ENCODE data around the gene FBXO31.

FBXO31 gene

DNA sequence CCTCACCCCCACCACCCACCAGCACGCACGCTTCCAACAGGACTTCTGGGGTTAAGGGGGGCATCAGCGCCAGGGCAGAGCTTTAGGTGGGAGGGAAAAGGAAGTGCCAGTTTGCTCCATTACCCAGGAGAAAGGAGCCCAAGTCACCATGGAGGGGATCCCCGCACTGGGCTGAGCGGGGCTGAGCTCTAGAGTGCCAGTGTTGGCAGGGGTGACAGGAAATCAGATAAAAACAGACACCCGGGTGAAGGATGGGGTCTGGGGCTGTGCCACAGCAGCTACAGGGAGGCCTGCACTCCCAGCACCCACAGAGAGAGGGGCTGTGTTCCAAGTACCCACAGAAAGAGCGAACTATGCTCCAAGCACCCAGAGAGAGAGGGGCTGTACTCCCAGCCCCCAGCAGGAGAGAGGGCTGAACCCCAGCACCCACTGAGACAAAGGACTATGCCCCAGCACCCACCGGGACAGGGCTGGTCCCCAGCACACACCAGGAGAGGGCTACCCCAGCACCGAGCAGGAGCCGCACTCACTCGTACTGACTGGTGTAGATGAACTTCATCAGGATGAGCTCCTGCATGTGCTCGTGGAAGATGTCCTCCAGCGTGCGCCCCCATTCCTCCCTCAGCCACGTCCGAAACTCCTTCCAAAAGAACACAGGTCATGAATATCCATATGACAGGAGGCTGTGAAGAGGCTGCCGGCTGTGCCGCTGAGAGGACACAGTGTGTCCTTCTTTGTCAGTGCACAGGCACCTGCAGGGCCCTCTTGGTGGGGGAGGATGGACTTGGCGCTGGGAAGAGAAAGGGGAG, 47.7 kb downstream of the FBXO31 start:
- H4K20me1 ChIP-seq (ENCODE audit: insufficient read depth, low read length), result no peaks in the 10 kb centered on the region
- H3K4me2 ChIP-seq (ENCODE audit: low read length), result no peak overlapping the region
- no peak overlapping the region for H2AFZ ChIP-seq (ENCODE audit: low read depth, low read length)
- no peak overlapping the region for H3K27ac ChIP-seq (ENCODE audit: low read length)
- H3K9me3 ChIP-seq (ENCODE audit: insufficient read depth, low read length), result no peaks in the 10 kb centered on the region
- H3K27me3 ChIP-seq (ENCODE audit: low read depth, low read length), result no peaks in the 10 kb centered on the region
- no peak for TF ChIP-seq EZH2phosphoT487 (IDR thresholded peaks at IDR 0.05; ENCODE audit: low read depth)
- TF ChIP-seq, protein P1, sequence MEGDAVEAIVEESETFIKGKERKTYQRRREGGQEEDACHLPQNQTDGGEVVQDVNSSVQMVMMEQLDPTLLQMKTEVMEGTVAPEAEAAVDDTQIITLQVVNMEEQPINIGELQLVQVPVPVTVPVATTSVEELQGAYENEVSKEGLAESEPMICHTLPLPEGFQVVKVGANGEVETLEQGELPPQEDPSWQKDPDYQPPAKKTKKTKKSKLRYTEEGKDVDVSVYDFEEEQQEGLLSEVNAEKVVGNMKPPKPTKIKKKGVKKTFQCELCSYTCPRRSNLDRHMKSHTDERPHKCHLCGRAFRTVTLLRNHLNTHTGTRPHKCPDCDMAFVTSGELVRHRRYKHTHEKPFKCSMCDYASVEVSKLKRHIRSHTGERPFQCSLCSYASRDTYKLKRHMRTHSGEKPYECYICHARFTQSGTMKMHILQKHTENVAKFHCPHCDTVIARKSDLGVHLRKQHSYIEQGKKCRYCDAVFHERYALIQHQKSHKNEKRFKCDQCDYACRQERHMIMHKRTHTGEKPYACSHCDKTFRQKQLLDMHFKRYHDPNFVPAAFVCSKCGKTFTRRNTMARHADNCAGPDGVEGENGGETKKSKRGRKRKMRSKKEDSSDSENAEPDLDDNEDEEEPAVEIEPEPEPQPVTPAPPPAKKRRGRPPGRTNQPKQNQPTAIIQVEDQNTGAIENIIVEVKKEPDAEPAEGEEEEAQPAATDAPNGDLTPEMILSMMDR (IDR thresholded peaks at IDR 0.05; ENCODE audit: low read depth, low read length), result no peak
- no peaks in the 10 kb centered on the region for H3K4me1 ChIP-seq (ENCODE audit: low read length)
- no peaks in the 10 kb centered on the region for H3K36me3 ChIP-seq (replicated peaks; ENCODE audit: low read depth, low read length)
- no peak overlapping the region for H3K9ac ChIP-seq (ENCODE audit: low read length)
- H3K79me2 ChIP-seq (ENCODE audit: low read length), result no peaks in the 10 kb centered on the region
- H3K4me3 ChIP-seq (ENCODE audit: low read length), result no peak overlapping the region

DNA sequence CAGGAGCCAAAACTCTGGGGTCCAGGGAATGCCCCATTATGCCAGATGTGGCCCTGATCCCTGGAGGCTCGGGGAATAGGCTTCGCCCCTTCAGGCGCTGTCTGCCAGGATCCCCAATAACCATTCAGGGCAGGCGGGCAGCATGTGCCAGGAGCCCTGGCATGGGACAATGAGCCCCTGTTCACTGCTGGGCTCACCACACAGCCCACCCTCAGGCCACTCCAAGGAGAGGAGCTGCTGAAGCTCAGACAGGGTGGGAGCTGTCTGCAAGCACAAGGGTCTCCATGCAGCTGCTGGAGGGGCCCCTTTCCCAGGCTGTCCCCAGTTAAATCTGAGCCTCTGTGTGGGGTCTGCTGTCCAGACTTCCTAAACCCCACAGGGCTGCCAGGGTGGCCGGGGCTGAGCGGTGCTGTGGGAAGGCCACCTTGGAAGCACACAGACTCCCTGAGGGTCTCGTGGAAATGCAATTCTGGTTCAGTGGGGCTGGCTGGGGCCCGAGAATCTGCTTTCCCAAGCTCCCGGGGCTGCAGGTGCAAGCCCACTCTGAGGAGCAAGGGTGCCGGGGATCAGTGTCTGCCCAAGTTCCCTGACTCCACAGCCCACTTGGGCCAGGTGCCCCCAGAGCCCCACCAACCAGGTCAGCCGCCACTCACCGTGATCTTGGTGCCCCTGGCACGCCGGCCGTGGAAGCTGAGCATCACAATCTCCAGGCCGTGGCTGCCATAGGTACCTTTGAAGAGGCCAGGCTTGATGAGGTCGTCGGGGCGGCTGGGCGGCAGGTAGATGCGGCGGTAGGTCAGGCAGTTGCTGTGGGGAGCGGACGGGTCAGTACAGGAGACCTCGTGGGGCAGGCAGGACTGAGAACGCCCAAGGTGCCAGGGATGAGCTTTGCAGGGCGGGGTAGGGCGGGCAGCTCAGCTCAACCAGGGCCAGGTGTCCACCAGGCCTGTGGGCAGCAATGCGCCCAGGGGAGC, 48.6 kb downstream of the FBXO31 start:
- no peak overlapping the region for H2AFZ ChIP-seq (ENCODE audit: low read depth, low read length)
- H3K9ac ChIP-seq (ENCODE audit: low read length), result no peak overlapping the region
- no peak overlapping the region for H3K4me3 ChIP-seq (ENCODE audit: low read length)
- H3K79me2 ChIP-seq (ENCODE audit: low read length), result no peaks in the 10 kb centered on the region
- no peaks in the 10 kb centered on the region for H3K4me1 ChIP-seq (ENCODE audit: low read length)
- no peak overlapping the region for H3K27ac ChIP-seq (ENCODE audit: low read length)
- no peak for TF ChIP-seq EZH2phosphoT487 (IDR thresholded peaks at IDR 0.05; ENCODE audit: low read depth)
- TF ChIP-seq, protein P1 (IDR thresholded peaks at IDR 0.05; ENCODE audit: low read depth, low read length), result no peak
- H4K20me1 ChIP-seq (ENCODE audit: insufficient read depth, low read length), result no peaks in the 10 kb centered on the region
- H3K4me2 ChIP-seq (ENCODE audit: low read length), result no peak overlapping the region
- no peaks in the 10 kb centered on the region for H3K36me3 ChIP-seq (replicated peaks; ENCODE audit: low read depth, low read length)
- no peaks in the 10 kb centered on the region for H3K9me3 ChIP-seq (ENCODE audit: insufficient read depth, low read length)
- H3K27me3 ChIP-seq (ENCODE audit: low read depth, low read length), result no peaks in the 10 kb centered on the region

DNA sequence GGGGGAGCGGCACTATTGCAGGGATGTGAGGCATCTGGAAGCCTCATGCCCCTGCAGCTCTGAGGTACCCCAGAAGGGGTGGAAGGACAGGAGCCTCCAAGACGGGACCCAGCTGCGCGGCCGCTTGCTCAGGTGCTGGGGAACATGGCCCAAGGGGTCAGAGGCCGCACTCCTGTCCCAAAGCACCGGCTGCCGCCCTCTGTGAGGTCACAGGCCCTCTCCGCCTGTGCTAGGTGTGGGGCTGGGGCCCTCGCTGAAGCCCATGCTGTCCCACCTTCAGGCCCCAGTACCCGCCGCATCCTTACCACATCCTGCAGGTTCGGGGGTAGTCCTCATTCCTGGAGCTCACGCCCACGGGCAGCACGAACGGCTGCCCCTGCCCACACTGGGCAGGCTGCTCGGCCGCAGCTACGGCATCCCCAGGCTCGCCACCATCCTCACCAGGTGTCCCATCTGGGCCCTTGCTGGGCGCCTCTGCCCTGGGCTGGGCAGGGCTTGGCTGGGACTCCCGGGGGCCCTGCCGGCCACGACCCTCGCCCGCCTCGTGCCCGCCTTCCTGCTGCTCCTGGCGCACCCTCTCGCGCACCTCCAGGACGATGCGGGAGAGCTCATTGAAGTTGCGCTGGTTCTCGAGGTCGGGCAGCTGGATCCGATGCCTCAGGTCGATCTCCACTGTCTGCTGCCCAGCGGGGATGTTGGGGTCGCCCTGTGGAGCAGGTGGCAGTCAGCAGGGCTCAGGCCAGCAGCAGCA, 49.8 kb downstream of the FBXO31 start:
- Histone ChIP-seq H3K36me3 (replicated peaks; ENCODE audit: low read depth, low read length) (no peaks in the 10 kb centered on the region), H3K9me3 (ENCODE audit: insufficient read depth, low read length) (no peaks in the 10 kb centered on the region), H4K20me1 (ENCODE audit: insufficient read depth, low read length) (no peaks in the 10 kb centered on the region), H2AFZ (ENCODE audit: low read depth, low read length) (no peak overlapping the region), H3K27ac (ENCODE audit: low read length) (no peak overlapping the region), H3K4me2 (ENCODE audit: low read length) (no peak overlapping the region), H3K4me1 (ENCODE audit: low read length) (no peaks in the 10 kb centered on the region), H3K4me3 (ENCODE audit: low read length) (no peak overlapping the region), H3K79me2 (ENCODE audit: low read length) (no peaks in the 10 kb centered on the region), H3K9ac (ENCODE audit: low read length) (no peak overlapping the region), H3K27me3 (ENCODE audit: low read depth, low read length) (no peaks in the 10 kb centered on the region)
- TF ChIP-seq, protein P1 (IDR thresholded peaks at IDR 0.05; ENCODE audit: low read depth, low read length), result no peak
- no peak for TF ChIP-seq EZH2phosphoT487 (IDR thresholded peaks at IDR 0.05; ENCODE audit: low read depth)
